AG04449 (cell line): ENCODE results near the gene SGPL1.

Experiments used
- CTCF ChIA-PET: fragments of 350-600 bp; formaldehyde crosslinking; extraction: SDS; loops from one replicate; lab custom pipeline; 2021; ENCODE audit warnings: antibody characterized with exemption; lab: Yijun Ruan, JAX
- POLR2A ChIA-PET: fragments of 400-600, 350-600 bp; formaldehyde crosslinking; extraction: SDS; loops from one replicate; lab custom pipeline; 2020; ENCODE audit warnings: antibody characterized with exemption, inconsistent platforms; lab: Yijun Ruan, JAX
- DNase-seq: peaks from one replicate; pipeline ENCODE4 v3.0.0-alpha.2; 2010; ENCODE audit warnings: low read depth, low spot score
- H3K4me3 ChIP-seq: 2 replicates; pipeline ENCODE4 v1.5.1; 2011; ENCODE audit warnings: low read depth, mild to moderate bottlenecking, control low read depth, low read length
- TF ChIP-seq, protein P1 (sequence below): IDR thresholded peaks from one replicate; pipeline ENCODE4 v1.5.1; 2011; ENCODE audit warnings: mild to moderate bottlenecking, moderate library complexity, low read length, control low read depth, inconsistent platforms; ENCODE audit not compliant: insufficient read depth; ENCODE audit errors: missing control alignments

Gene SGPL1

GRCh38 chr10:70780370-70780760, 35.4 kb upstream of the SGPL1 start:
- ChIA-PET CTCF (interaction anchor here (1.4 kb wide), 1 partner anchor 21 kb away, joined by 6 read pairs; no protein-coding TSS in a partner anchor), POLR2A (no interaction called here)
- no peak overlapping the region for H3K4me3 ChIP-seq
- DNase-seq: no peak
- TF ChIP-seq, protein P1, sequence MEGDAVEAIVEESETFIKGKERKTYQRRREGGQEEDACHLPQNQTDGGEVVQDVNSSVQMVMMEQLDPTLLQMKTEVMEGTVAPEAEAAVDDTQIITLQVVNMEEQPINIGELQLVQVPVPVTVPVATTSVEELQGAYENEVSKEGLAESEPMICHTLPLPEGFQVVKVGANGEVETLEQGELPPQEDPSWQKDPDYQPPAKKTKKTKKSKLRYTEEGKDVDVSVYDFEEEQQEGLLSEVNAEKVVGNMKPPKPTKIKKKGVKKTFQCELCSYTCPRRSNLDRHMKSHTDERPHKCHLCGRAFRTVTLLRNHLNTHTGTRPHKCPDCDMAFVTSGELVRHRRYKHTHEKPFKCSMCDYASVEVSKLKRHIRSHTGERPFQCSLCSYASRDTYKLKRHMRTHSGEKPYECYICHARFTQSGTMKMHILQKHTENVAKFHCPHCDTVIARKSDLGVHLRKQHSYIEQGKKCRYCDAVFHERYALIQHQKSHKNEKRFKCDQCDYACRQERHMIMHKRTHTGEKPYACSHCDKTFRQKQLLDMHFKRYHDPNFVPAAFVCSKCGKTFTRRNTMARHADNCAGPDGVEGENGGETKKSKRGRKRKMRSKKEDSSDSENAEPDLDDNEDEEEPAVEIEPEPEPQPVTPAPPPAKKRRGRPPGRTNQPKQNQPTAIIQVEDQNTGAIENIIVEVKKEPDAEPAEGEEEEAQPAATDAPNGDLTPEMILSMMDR: no peak

GRCh38 chr10:70780772-70781171, 35.0 kb upstream of the SGPL1 start:
- ChIA-PET CTCF (no interaction called here), POLR2A (no interaction called here)
- TF ChIP-seq, protein P1: no peak
- H3K4me3 ChIP-seq: no peak overlapping the region
- no peak for DNase-seq

GRCh38 chr10:70781461-70782051, 34.2 kb upstream of the SGPL1 start:
- no peak for DNase-seq
- no peak overlapping the region for H3K4me3 ChIP-seq
- ChIA-PET CTCF (interaction anchor here (1.3 kb wide), 1 partner anchor 20 kb away, joined by 3 read pairs; no protein-coding TSS in a partner anchor), POLR2A (no interaction called here)
- TF ChIP-seq, protein P1: no peak

DNA sequence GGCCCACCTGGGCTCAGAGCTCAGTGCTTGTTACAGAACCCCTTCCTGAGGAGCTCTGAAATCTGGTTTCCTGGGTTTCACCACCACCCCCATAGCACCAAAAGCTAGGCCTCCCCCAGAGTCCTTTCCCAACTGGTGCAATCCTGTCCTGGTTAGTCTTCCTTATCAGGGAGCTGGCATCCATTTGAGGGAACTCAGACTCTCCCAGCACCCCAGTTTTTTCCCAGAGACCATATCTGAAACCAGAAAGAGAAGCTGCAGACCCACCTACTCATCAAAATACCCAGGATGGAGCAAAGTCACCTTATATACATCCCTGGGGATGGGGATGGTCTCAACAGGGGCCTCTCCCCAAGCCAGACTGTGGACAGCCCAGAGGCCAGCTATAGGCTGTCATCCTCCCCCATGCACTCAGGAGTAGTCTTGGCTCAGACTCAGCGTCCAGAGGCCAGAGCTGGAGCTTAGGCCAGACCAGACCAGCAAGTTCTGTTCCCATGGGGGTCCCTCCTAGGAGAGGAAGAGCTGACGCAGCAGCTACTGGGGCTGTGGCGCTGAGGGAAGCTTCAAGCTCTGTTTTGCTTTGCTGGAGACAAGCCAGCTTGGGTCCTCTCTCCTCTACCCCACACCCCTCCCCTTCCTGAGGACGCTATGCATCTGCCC, 33.5 kb upstream of the SGPL1 start:
- H3K4me3 ChIP-seq: no peak overlapping the region
- POLR2A ChIA-PET: no interaction called here
- CTCF ChIA-PET: interaction anchor here (1.3 kb wide), 1 partner anchor 21 kb away, joined by 3 read pairs; no protein-coding TSS in a partner anchor
- no peak for DNase-seq
- TF ChIP-seq, protein P1: no peak

DNA sequence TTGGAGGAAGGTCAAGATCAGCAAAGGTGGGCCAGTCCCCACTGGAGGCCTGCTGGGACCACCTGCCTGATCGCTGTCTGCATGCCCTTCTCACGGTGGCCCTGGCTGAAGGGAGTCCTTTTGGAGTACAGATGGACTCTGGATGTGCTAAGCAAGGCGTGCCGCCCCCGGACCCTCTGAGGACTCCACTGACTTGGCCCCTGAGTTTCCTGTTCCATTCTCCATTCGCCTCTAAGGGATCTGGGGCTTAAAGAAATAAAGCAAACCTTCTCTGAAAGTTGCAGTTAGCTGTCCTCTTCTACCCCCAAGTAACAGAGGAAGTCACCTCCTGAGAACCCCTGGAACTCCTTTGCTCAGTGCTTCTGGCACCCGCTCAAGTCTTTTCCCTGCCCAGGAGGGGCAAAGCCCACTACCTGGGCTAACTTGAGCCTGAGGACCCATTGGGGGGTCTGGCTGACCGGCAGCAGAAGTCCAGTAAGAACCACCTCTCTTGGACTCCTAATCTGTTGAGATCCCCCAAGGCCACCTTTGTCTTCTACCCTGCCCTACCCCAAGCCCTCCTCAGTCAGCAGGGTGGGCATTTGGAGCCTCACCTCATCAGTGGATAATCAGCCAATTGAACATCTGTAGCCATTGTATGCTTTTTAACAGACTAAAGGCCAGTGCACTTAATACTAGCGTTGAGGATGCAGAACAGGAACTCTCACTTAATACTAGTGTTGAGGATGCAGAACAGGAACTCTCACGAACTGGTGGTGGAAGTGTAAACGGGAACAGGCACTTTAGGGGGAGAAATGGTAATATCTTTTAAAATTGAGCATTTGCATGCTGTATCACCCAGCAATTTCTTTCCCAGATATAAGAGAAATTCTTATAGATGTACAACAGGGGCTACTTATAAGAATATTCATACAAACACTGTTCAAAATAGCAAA, 32.7 kb upstream of the SGPL1 start:
- H3K4me3 ChIP-seq: no peak overlapping the region
- ChIA-PET CTCF (interaction anchor here (1.2 to 1.3 kb wide), 2 partner anchors 22 to 233 kb away, joined by 3 read pairs; no protein-coding TSS in a partner anchor), POLR2A (no interaction called here)
- no peak for DNase-seq
- TF ChIP-seq, protein P1: no peak
